Measurements from ENCODE around the gene ZNF697. TPM values are rescaled to one million over a fixed set of nuclear protein-coding genes. Genes with fewer than 3 reads are reported as not detected.

ZNF697 gene
- total RNA-seq, 1 experiment from 2014 or later = 17.4 TPM

DNA sequence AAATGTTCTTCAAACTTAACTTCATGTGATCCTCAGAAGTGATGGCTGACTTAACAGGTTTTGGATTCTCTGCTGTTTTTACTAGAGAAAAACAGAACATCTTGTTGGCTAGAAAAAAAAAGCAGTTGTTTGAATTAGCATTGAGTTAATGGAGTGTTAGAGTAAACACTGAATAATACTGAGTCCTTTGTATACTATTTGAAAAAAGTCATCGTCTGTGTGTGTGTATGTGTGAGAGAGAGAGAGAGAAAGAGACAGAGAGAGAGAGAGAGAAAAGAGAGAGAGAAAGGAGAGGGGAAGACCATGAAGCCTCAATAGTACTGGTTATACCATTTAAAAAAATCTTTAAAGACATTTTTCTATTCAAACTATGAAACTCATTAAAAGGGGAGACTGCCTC is 10.4 kb downstream of the ZNF697 start:
- H3K27me3 ChIP-seq (ENCODE audit: insufficient read depth, low read length) = no peaks in the 10 kb centered on the region
- H3K4me2 ChIP-seq (ENCODE audit: insufficient read depth, insufficient read length, low read length) = no peak overlapping the region
- H3K27ac ChIP-seq (ENCODE audit: insufficient read length, low read depth, low read length) = no peak overlapping the region
- H3K79me1 ChIP-seq (ENCODE audit: insufficient read depth, low read depth, low read length, poor library complexity, severe bottlenecking) = no peaks in the 10 kb centered on the region
- no peak overlapping the region for H2BK20ac ChIP-seq (ENCODE audit: low read depth, low read length, poor library complexity, severe bottlenecking)
- no peak overlapping the region for H3K27ac Mint-ChIP-seq
- no peak overlapping the region for H3K4me3 Mint-ChIP-seq
- H2BK120ac ChIP-seq (ENCODE audit: low read depth, low read length, poor library complexity, severe bottlenecking) = no peak overlapping the region
- 0 out of 2 replicates have a peak, but pooled peaks cover 4% of the 10 kb centered on the region for H3K4me1 ChIP-seq (ENCODE audit: insufficient read depth, low read length)
- H3K18ac ChIP-seq (ENCODE audit: insufficient read length, low read depth, low read length) = no peak overlapping the region
- no peak overlapping the region for H4K5ac ChIP-seq (ENCODE audit: insufficient read length, low read depth, low read length)
- H2AFZ ChIP-seq (ENCODE audit: low read length) = no peak overlapping the region
- no peak overlapping the region for H2BK15ac ChIP-seq (ENCODE audit: low read depth, low read length)
- no peak for DNase-seq
- no peak overlapping the region for H3K56ac ChIP-seq (ENCODE audit: insufficient read length, low read depth, low read length)
- peaks cover 9% of the 10 kb centered on the region; the same call in 1 of the 2 replicates for H3K79me2 ChIP-seq (ENCODE audit: insufficient read depth, low read length)
- TF ChIP-seq, protein P1, sequence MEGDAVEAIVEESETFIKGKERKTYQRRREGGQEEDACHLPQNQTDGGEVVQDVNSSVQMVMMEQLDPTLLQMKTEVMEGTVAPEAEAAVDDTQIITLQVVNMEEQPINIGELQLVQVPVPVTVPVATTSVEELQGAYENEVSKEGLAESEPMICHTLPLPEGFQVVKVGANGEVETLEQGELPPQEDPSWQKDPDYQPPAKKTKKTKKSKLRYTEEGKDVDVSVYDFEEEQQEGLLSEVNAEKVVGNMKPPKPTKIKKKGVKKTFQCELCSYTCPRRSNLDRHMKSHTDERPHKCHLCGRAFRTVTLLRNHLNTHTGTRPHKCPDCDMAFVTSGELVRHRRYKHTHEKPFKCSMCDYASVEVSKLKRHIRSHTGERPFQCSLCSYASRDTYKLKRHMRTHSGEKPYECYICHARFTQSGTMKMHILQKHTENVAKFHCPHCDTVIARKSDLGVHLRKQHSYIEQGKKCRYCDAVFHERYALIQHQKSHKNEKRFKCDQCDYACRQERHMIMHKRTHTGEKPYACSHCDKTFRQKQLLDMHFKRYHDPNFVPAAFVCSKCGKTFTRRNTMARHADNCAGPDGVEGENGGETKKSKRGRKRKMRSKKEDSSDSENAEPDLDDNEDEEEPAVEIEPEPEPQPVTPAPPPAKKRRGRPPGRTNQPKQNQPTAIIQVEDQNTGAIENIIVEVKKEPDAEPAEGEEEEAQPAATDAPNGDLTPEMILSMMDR (conservative IDR thresholded peaks at IDR 0.05) = no peak
- peaks cover 0 to 3% of the 10 kb centered on the region in 2 experiments; a peak in 1 of 5 replicates for H3K9me3 Mint-ChIP-seq
- H3K14ac ChIP-seq (ENCODE audit: insufficient read depth, low read length) = no peak overlapping the region
- no CpG with 5 or more reads among the region's 1 CpG for WGBS (ENCODE audit: extremely low coverage, insufficient read length, low lambda C conversion rate)
- no peak overlapping the region for H3T11ph ChIP-seq (ENCODE audit: low read length)
- H3K4me1 Mint-ChIP-seq = peaks cover 11 to 12% of the 10 kb centered on the region in 2 experiments
- no peak overlapping the region for H3K9ac ChIP-seq (ENCODE audit: extremely low read depth, insufficient read length, low read length)
- H3K23ac ChIP-seq (ENCODE audit: insufficient read length, low read depth, low read length) = no peak overlapping the region
- H4K20me1 ChIP-seq (ENCODE audit: control insufficient read depth, insufficient read depth, insufficient read length) = no peaks in the 10 kb centered on the region
- no peak overlapping the region for H2BK12ac ChIP-seq (ENCODE audit: insufficient read length, low read depth, low read length)
- H3K27me3 Mint-ChIP-seq (ENCODE audit: low read depth) = no peaks in the 10 kb centered on the region
- no peak overlapping the region for H2BK5ac ChIP-seq (ENCODE audit: insufficient read length, low read length)
- H4K8ac ChIP-seq (replicated peaks; ENCODE audit: insufficient read length, low read depth, low read length) = no peak overlapping the region
- H3K9me3 ChIP-seq (ENCODE audit: control insufficient read depth, low read depth, low read length) = no peaks in the 10 kb centered on the region
- H3K23me2 ChIP-seq (ENCODE audit: insufficient read length, low read depth, low read length, poor library complexity, severe bottlenecking) = no peaks in the 10 kb centered on the region
- no peak overlapping the region for H2AK5ac ChIP-seq (ENCODE audit: insufficient read length, low read length)
- H3K4ac ChIP-seq (ENCODE audit: low read depth, low read length) = no peak overlapping the region
- H4K91ac ChIP-seq (ENCODE audit: insufficient read length, low read depth, low read length) = no peak overlapping the region
- H3K36me3 Mint-ChIP-seq (ENCODE audit: insufficient read depth in 1 of 3, low read depth in 3 of 3) = peaks cover 10 to 13% (median 12%) of the 10 kb centered on the region in 3 experiments

All from H9 (cell line).